Brain microvascular endothelial cell (primary cell): ENCODE data around the gene ALDH16A1.

ENCODE experiments used
- DNase-seq: peaks from one replicate; pipeline ENCODE4 v3.0.0-alpha.2; 2020
- H3K27ac ChIP-seq: fragments of 250-450 bp; sonication (Bioruptor Pico); 2 replicates; pipeline ENCODE4 v1.5.1; 2020; ENCODE audit warnings: mild to moderate bottlenecking, moderate library complexity
- H3K27me3 ChIP-seq: fragments of 250-450 bp; sonication (Bioruptor Pico); replicated peaks from 2 replicates; pipeline ENCODE4 v1.5.1; 2020; ENCODE audit warnings: mild to moderate bottlenecking
- H3K36me3 ChIP-seq: fragments of 250-450 bp; sonication (Bioruptor Pico); replicated peaks from 2 replicates; pipeline ENCODE4 v1.5.1; 2020; ENCODE audit warnings: mild to moderate bottlenecking
- H3K4me3 ChIP-seq: 2 replicates; pipeline ENCODE4 v1.5.1; 2011; ENCODE audit warnings: low read depth, mild to moderate bottlenecking, control low read depth, low read length, moderate library complexity
- in situ Hi-C: cut with HindIII; loops from 2 replicates; pipeline ENCODE4 v1.10.0; 2017; ENCODE audit warnings: low sequenced_read_pairs, low pct_ligation_motif_present
- TF ChIP-seq, protein P1 (sequence below): IDR thresholded peaks from 2 replicates; pipeline ENCODE4 v1.5.1; 2011; ENCODE audit warnings: low read depth, mild to moderate bottlenecking, moderate library complexity, low read length, control low read depth, inconsistent platforms; ENCODE audit errors: missing control alignments

ALDH16A1 gene

DNA sequence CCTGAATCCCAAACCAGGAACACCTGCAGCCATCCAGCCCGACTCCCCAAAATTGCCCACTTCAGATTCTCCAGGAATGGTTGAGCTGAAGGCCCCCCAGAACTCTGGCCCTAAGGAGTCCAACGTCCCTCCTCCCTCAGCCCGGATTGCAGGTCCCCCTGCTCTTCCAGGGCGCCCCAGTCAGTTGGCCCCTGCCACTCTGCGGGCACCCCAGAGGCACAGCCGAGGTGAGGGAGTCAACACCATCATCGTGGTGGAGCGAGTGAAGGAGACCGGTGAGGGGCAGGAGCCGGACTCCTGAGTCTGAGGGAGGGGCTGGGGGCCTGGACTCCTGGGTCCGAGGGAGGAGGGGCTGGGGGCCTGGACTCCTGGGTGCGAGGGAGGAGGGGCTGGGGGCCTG, 25.7 kb upstream of the ALDH16A1 start:
- in situ Hi-C loops: no loop called here

GRCh38 chr19:49427855-49428546, 25.0 kb upstream of the ALDH16A1 start:
- no peak for DNase-seq
- in situ Hi-C loops: no loop called here
- Histone ChIP-seq H3K36me3 (no peaks in the 10 kb centered on the region), H3K27ac (no peak overlapping the region), H3K27me3 (peaks cover 91% of the 10 kb centered on the region), H3K4me3 (no peak overlapping the region)
- TF ChIP-seq, protein P1, sequence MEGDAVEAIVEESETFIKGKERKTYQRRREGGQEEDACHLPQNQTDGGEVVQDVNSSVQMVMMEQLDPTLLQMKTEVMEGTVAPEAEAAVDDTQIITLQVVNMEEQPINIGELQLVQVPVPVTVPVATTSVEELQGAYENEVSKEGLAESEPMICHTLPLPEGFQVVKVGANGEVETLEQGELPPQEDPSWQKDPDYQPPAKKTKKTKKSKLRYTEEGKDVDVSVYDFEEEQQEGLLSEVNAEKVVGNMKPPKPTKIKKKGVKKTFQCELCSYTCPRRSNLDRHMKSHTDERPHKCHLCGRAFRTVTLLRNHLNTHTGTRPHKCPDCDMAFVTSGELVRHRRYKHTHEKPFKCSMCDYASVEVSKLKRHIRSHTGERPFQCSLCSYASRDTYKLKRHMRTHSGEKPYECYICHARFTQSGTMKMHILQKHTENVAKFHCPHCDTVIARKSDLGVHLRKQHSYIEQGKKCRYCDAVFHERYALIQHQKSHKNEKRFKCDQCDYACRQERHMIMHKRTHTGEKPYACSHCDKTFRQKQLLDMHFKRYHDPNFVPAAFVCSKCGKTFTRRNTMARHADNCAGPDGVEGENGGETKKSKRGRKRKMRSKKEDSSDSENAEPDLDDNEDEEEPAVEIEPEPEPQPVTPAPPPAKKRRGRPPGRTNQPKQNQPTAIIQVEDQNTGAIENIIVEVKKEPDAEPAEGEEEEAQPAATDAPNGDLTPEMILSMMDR: no peak

More for the DNA sequence above, 25.7 kb upstream of the ALDH16A1 start:
- Histone ChIP-seq H3K4me3 (no peak overlapping the region), H3K36me3 (no peaks in the 10 kb centered on the region), H3K27ac (no peak overlapping the region), H3K27me3 (peaks cover 91% of the 10 kb centered on the region)
- no peak for DNase-seq
- TF ChIP-seq, protein P1: no peak

- Histone ChIP-seq H3K27ac (no peak overlapping the region), H3K4me3 (no peak overlapping the region), H3K27me3 (peaks cover 91% of the 10 kb centered on the region), H3K36me3 (no peaks in the 10 kb centered on the region)
- in situ Hi-C loops: no loop called here
- TF ChIP-seq, protein P1: no peak
- no peak for DNase-seq
Measured at GRCh38 chr19:49428547-49429451, 24.2 kb upstream of the ALDH16A1 start.

DNA sequence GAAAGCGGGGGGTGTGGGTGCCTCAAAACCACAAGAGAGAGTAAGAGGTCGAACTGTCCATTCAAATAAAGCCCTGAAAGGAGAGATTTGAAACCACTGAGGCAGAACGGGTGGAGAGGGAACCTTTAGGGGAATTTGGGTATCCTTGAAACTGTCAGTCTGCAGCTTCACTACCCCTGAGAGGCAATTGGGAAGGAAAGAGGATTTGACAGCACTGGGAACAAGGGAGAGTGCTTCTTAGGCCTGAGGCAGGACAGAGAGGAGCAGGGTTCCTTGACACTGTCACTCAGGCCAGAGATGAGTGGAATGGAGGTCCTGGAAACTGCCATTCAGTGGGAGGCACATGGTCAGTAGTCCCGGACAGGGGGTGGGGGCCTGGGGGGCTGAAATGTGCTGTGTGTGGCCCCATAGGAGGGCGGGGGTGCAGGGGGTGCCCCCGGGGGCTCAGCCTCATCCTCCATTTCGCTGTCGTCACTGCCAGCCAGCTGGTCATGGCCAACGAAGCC, 22.8 kb upstream of the ALDH16A1 start:
- TF ChIP-seq, protein P1: no peak
- H3K27ac ChIP-seq: no peak overlapping the region
- no peak overlapping the region for H3K4me3 ChIP-seq
- no peak for DNase-seq
- H3K36me3 ChIP-seq: no peaks in the 10 kb centered on the region
- in situ Hi-C loops: no loop called here
- peaks cover 83% of the 10 kb centered on the region for H3K27me3 ChIP-seq

DNA sequence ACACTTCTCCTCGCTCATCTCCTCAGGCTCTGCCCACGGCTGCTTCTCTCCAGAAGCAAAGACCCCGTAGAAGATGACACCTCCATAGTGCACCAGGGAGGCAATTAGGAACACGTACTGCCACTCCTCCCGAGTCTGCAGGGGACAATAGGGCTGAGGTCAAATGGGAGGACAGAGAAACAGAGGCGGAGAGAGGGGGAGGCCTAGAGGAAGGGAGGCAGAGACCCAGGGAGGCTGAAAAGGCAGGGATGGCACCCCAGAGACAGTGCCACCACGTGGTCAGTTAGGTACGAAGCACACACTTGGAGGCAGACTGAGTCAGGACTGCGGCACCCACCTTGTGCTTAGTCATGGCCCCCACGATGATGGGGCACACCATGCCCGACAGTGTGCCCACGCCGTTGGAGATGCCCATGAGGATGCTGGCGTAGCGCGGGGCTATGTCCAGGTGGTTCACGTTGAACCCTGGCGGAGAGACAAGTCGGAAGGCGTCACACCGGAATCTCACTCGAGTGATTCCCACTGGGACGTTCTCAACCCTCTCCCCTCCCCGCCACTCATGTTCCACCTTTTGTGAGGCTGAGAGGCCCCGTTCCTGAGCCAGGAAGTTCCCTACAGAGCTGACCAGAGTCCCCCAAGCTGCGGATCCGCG, 22.2 kb upstream of the ALDH16A1 start:
- in situ Hi-C loops: no loop called here
- Histone ChIP-seq H3K36me3 (no peaks in the 10 kb centered on the region), H3K27me3 (peaks cover 81% of the 10 kb centered on the region), H3K27ac (no peak overlapping the region), H3K4me3 (no peak overlapping the region)
- TF ChIP-seq, protein P1: peak; percentile 50
- no peak for DNase-seq
